Stimulated activated CD8-positive, alpha-beta memory T cell treated with anti-CD3 and anti-CD28 coated beads, Interleukin-15, amount 100 ng/mL, for 48 hours (primary cell): ENCODE results near the gene NUDCD3.

ENCODE experiments used
- DNase-seq, 2 donors: peaks; one replicate each; pipeline ENCODE4 v3.0.0-alpha.2; 2020; ENCODE audit warnings: low read depth in 2 of 2

Gene NUDCD3

GRCh38 chr7:44366986-44367385 is 123.5 kb downstream of the NUDCD3 start:
- no peak for DNase-seq

DNA sequence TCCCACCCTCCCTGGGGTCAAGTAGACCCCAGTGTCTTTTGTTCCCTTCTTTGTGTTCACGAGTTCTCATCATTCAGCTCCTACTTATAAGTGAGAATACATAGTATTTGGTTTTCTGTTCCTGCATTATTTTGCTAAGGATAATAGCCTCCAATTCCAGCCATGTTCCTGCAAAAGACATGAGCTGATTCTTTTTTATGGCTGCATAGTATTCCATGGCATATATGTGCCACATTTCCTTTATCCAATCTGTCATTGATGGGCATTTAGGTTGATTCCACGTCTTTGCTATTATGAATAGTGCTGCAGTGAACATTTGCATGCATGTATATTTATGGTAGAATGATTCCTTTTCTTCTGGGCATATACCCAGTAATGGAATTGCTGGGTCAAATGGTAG is 136.8 kb downstream of the NUDCD3 start:
- DNase-seq, result no peak

- DNase-seq, result no peak
These were observed 141.3 kb downstream of the NUDCD3 start for GRCh38 chr7:44348851-44349781.

GRCh38 chr7:44348300-44348699 is 142.2 kb downstream of the NUDCD3 start:
- DNase-seq, result no peak

DNA sequence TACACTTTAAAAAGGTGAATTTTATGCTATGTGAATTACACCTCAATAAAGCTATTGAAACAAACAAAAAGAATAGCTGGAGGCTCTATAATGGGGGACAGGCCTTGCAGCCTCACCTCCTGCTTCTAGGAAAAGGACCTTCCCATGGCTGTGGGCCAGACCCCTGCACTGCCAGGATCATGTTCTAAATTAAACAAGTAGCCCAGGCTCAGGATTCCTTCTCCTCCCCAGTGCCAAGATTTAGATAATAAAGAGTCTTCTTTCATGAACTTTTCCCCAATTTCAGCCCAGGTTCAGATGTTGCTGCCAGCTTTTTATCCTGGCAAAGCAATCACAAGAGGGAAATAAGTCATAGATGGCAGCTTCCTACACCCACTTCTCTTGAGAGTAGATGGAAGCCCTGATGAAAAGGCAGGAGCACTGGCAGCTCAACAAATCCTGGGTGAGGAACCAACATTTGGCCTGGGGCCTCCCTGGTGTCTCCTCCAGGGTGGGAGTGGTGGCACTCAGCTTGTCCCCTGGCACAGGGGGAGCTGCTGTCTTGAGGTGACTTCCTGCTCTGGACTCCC is 142.8 kb downstream of the NUDCD3 start:
- no peak for DNase-seq

DNA sequence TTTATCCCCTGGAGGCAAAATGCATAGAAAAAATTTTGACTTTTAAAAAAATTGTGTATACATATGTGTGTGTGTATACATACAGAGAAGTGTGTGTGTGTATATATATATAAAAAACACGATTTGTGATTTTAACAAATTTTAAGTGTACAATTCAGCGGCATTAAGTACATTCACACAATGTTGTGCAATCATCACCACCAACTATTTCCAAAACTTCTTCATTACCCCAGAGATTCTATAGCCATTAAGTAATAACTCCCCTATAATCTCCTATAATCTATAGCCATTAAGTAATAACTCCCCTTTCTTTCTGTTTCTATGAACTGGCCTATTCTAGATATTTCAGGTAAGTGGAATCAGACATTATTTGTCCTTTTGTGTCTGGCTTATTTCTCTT is 144.4 kb downstream of the NUDCD3 start:
- DNase-seq, result no peak

DNA sequence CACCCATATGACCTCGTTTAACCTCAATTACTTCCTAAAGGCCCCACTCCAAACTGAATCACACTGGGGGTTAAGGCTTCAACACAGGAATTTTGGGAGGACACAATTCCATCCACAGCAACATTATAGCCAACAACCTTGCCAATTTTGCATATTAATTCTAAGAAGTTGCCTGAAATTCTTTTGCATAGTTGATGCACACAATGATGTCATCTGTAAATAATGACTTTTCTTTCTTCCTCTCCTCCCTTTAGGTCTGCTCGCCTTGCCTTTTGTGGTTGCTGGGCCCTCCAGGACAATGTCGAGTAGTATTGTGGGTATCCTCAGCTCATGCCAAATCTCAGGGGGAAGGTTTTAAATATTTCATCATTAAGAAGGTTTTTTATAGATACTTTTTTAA is 149.1 kb downstream of the NUDCD3 start:
- DNase-seq, result no peak

DNA sequence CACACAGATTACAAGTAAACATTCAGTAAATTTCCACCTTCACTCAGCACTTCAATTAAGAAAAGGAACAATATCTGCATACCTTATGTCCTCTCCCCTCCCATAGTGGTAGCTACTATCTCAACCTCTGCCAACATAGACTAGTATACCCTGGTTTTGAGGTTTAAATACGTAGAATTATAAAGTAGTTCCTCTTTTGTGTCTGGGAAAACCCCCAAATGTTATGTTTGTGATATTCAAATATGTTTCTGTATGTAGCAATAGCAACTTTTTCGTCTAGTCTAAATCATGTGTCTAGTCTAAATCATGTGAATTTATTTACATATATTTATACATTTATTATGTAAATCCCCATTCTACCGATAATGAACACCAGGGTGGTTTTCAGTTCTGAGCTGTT is 151.9 kb downstream of the NUDCD3 start:
- no peak for DNase-seq

- no peak for DNase-seq
These were observed 154.0 kb downstream of the NUDCD3 start for GRCh38 chr7:44336491-44336890.

- no peak for DNase-seq
These were observed 155.3 kb downstream of the NUDCD3 start for GRCh38 chr7:44335184-44335583.

GRCh38 chr7:44334734-44335097 is 155.7 kb downstream of the NUDCD3 start:
- no peak for DNase-seq

GRCh38 chr7:44333911-44334733 is 156.3 kb downstream of the NUDCD3 start:
- no peak for DNase-seq

- DNase-seq, result no peak
These were observed 158.8 kb downstream of the NUDCD3 start for GRCh38 chr7:44331682-44332081.

DNA sequence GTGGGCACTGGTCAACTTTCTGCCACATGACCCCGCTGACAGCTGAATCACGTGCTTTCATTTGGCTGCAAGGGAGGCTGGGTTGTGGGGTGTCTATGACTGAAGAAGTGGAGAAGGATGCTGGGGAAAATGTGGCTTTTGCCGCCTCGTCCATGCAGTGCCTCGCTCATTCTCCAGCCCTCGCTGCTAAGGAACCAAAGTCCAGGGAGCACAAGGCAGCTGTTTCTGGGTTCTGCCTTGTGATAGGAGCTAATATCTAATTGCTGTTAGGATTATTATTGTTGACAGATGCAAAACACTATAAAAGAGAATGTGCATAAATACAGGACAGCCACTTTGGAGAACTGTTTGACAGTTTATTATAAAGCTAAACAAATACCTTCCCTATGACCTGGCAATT is 160.1 kb downstream of the NUDCD3 start:
- no peak for DNase-seq

DNA sequence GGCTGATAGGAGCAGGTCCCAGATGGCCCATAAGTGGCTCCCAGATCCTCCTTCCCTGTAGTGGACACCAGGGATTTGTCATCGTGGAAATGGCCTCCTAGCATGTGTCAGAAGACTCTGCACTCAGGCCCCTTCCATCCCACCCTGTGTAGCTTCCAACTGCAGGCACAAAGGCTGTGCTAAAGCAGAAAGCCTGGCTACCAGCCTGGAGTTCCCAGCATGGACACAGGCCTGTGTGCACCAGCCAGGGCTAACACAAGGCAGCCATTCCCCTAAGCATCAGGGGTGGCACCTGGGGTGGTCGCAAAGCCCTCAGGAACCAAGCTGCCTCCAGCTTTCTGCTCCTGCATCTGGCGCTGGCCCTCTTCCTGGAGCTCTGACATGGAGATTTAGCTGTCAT is 160.6 kb downstream of the NUDCD3 start:
- no peak for DNase-seq
